ENCODE measurements around the gene POLR2A. TPM values are rescaled to one million over a fixed set of nuclear protein-coding genes. Genes with fewer than 3 reads are reported as not detected.

Gene POLR2A
- total and polyA plus RNA-seq, 2 of the 13 experiments (the other 11 are each of a cell fraction or from before 2014, with no cell fraction given), result 17.8 to 18.3 TPM

DNA sequence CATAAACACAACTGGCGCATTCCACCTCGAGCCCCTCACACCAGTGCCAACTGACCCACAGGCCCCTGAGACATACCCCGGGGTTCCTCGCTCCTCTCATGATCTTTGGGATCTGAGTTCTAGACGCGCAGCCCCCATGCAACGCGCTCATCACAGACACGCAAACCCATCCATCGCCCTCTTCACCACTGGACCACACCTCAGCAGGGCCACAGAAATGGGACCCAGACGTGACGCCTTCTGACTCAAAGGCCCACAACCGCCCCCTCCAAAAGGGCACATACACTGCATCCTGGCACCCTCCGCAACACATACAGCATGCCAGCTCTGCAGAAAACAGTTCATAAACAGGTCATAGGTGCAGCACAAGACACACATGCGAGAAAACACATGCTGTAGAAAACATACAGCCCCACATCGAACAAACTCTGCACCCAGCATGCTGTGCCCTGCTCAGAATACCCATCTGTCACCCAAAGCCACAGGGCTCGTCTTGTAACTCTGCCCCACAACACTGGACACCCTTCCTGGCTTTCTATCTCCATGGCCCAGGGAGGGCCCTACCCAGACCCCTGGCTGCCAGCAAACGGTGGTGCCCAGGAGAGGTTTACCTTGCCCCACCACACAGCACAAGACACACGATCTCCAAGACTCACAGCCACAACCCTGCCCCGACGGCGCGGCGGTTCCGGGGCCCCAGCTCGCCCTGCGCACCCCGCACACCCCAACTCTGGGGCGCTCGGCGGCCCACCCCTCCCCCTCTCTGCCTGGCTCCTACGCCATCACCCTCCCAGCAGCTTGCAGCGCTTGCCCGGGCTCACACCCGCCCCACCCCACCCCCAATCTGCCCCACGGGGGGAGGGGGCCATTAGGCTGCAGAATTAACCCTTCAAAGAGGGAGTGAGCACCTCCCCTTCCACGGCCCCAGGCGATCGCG lies 5.6 kb upstream of the POLR2A start (continued):
- TF ChIP-seq PCBP2 (optimal IDR thresholded peaks at IDR 0.05; ENCODE audit: low read depth, low read length, poor library complexity, severe bottlenecking) (no peak), NPAS2 (CRISPR knock-in tag; IDR thresholded peaks at IDR 0.05; ENCODE audit: borderline replicate concordance) (no peak), SRF (IDR thresholded peaks at IDR 0.05; ENCODE audit: low read depth, low read length) (no peak), NR3C1 (CRISPR knock-in tag; IDR thresholded peaks at IDR 0.05) (no peak), ZNF749 (CRISPR knock-in tag; IDR thresholded peaks at IDR 0.05; ENCODE audit: borderline replicate concordance) (no peak), CREB1 (IDR thresholded peaks at IDR 0.05) (no peak), CREB1 (CRISPR knock-in tag; IDR thresholded peaks at IDR 0.05) (no peak), ZNF589 (CRISPR knock-in tag; conservative IDR thresholded peaks at IDR 0.05) (0 out of 2 replicates have a peak, but pooled peaks have one; percentile 39), ZNF44 (CRISPR knock-in tag; IDR thresholded peaks at IDR 0.05) (no peak), PTBP1 (IDR thresholded peaks at IDR 0.05; ENCODE audit: low read depth, low read length, poor library complexity, severe bottlenecking) (no peak), ZNF569 (CRISPR knock-in tag; IDR thresholded peaks at IDR 0.05; ENCODE audit: borderline replicate concordance) (no peak), HOXA9 (CRISPR knock-in tag; IDR thresholded peaks at IDR 0.05; ENCODE audit: borderline replicate concordance) (peak; percentile 50; the same call in 1 of the 2 replicates), ZNF350 (CRISPR knock-in tag; IDR thresholded peaks at IDR 0.05; ENCODE audit: borderline replicate concordance, low read depth) (no peak), CENPT (CRISPR knock-in tag; IDR thresholded peaks at IDR 0.05; ENCODE audit: low read depth) (no peak), ZNF879 (CRISPR knock-in tag; IDR thresholded peaks at IDR 0.05) (no peak), SCMH1 (CRISPR knock-in tag; IDR thresholded peaks at IDR 0.05; ENCODE audit: borderline replicate concordance) (no peak), MYC (CRISPR knock-in tag; IDR thresholded peaks at IDR 0.05; ENCODE audit: borderline replicate concordance) (peak; percentile 12; the same call in 1 of the 2 replicates), PLRG1 (conservative IDR thresholded peaks at IDR 0.05) (no peak), ETV6 (CRISPR knock-in tag; conservative IDR thresholded peaks at IDR 0.05) (no peak), YEATS4 (CRISPR knock-in tag; IDR thresholded peaks at IDR 0.05; ENCODE audit: borderline replicate concordance) (no peak), ZNF101 (CRISPR knock-in tag; IDR thresholded peaks at IDR 0.05; ENCODE audit: borderline replicate concordance, low read depth) (no peak)
- TF ChIP-seq, protein P1, sequence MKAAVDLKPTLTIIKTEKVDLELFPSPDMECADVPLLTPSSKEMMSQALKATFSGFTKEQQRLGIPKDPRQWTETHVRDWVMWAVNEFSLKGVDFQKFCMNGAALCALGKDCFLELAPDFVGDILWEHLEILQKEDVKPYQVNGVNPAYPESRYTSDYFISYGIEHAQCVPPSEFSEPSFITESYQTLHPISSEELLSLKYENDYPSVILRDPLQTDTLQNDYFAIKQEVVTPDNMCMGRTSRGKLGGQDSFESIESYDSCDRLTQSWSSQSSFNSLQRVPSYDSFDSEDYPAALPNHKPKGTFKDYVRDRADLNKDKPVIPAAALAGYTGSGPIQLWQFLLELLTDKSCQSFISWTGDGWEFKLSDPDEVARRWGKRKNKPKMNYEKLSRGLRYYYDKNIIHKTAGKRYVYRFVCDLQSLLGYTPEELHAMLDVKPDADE (CRISPR knock-in tag; IDR thresholded peaks at IDR 0.05), result no peak
- TF ChIP-seq, protein P2, sequence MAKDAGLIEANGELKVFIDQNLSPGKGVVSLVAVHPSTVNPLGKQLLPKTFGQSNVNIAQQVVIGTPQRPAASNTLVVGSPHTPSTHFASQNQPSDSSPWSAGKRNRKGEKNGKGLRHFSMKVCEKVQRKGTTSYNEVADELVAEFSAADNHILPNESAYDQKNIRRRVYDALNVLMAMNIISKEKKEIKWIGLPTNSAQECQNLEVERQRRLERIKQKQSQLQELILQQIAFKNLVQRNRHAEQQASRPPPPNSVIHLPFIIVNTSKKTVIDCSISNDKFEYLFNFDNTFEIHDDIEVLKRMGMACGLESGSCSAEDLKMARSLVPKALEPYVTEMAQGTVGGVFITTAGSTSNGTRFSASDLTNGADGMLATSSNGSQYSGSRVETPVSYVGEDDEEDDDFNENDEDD (CRISPR knock-in tag; IDR thresholded peaks at IDR 0.05; ENCODE audit: borderline replicate concordance), result no peak
- TF ChIP-seq, protein P3, sequence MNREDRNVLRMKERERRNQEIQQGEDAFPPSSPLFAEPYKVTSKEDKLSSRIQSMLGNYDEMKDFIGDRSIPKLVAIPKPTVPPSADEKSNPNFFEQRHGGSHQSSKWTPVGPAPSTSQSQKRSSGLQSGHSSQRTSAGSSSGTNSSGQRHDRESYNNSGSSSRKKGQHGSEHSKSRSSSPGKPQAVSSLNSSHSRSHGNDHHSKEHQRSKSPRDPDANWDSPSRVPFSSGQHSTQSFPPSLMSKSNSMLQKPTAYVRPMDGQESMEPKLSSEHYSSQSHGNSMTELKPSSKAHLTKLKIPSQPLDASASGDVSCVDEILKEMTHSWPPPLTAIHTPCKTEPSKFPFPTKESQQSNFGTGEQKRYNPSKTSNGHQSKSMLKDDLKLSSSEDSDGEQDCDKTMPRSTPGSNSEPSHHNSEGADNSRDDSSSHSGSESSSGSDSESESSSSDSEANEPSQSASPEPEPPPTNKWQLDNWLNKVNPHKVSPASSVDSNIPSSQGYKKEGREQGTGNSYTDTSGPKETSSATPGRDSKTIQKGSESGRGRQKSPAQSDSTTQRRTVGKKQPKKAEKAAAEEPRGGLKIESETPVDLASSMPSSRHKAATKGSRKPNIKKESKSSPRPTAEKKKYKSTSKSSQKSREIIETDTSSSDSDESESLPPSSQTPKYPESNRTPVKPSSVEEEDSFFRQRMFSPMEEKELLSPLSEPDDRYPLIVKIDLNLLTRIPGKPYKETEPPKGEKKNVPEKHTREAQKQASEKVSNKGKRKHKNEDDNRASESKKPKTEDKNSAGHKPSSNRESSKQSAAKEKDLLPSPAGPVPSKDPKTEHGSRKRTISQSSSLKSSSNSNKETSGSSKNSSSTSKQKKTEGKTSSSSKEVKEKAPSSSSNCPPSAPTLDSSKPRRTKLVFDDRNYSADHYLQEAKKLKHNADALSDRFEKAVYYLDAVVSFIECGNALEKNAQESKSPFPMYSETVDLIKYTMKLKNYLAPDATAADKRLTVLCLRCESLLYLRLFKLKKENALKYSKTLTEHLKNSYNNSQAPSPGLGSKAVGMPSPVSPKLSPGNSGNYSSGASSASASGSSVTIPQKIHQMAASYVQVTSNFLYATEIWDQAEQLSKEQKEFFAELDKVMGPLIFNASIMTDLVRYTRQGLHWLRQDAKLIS (CRISPR knock-in tag; IDR thresholded peaks at IDR 0.05), result no peak

All from HepG2 (cell line).